ENCODE data around the gene ANGPTL2. TPM values are rescaled to one million over a fixed set of nuclear protein-coding genes. Genes with fewer than 3 reads are reported as not detected.

Gene ANGPTL2
- total and polyA plus RNA-seq, 9 of the 15 experiments (the other 6 are each of a cell fraction or from before 2014, with no cell fraction given), result not detected

- TF ChIP-seq EWSR1 (IDR thresholded peaks at IDR 0.05; ENCODE audit: borderline replicate concordance, low read depth, partially characterized antibody) (no peak), ZEB2 (IDR thresholded peaks at IDR 0.05) (peak; percentile 83), ZNF561 (CRISPR knock-in tag; conservative IDR thresholded peaks at IDR 0.05) (no peak), NR2F6 (CRISPR knock-in tag; IDR thresholded peaks at IDR 0.05) (no peak), ZNF449 (CRISPR knock-in tag; IDR thresholded peaks at IDR 0.05) (no peak), EP400 (IDR thresholded peaks at IDR 0.05) (peak; percentile 48; the same call in 1 of the 2 replicates), ZBTB7A (IDR thresholded peaks at IDR 0.05; ENCODE audit: borderline replicate concordance, control insufficient read depth, low read depth, low read length) (no peak), NR2C1 (IDR thresholded peaks at IDR 0.05) (no peak), NR2C1 (tag; IDR thresholded peaks at IDR 0.05) (no peak), ATF7 (IDR thresholded peaks at IDR 0.05) (peak; percentile 62), DMBX1 (CRISPR knock-in tag; IDR thresholded peaks at IDR 0.05; ENCODE audit: borderline replicate concordance) (no peak), HMBOX1 (IDR thresholded peaks at IDR 0.05) (peak; percentile 37; the same call in 1 of the 2 replicates), BCOR (IDR thresholded peaks at IDR 0.05) (0 out of 2 replicates have a peak, but pooled peaks have one; percentile 22), TOE1 (IDR thresholded peaks at IDR 0.05; ENCODE audit: borderline replicate concordance) (0 out of 2 replicates have a peak, but pooled peaks have one; percentile 26), TOE1 (CRISPR knock-in tag; IDR thresholded peaks at IDR 0.05; ENCODE audit: borderline replicate concordance, low read depth) (no peak), CEBPB (tag; IDR thresholded peaks at IDR 0.05) (peak; percentile 36; the same call in 1 of the 2 replicates), TAF1 (IDR thresholded peaks at IDR 0.05; ENCODE audit: control insufficient read depth, extremely low read depth, insufficient read depth, low read length, severe bottlenecking) (no peak), KLF13 (tag; IDR thresholded peaks at IDR 0.05; ENCODE audit: borderline replicate concordance, low read depth) (peak; percentile 80; the same call in 1 of the 2 replicates)
- TF ChIP-seq, protein P1, sequence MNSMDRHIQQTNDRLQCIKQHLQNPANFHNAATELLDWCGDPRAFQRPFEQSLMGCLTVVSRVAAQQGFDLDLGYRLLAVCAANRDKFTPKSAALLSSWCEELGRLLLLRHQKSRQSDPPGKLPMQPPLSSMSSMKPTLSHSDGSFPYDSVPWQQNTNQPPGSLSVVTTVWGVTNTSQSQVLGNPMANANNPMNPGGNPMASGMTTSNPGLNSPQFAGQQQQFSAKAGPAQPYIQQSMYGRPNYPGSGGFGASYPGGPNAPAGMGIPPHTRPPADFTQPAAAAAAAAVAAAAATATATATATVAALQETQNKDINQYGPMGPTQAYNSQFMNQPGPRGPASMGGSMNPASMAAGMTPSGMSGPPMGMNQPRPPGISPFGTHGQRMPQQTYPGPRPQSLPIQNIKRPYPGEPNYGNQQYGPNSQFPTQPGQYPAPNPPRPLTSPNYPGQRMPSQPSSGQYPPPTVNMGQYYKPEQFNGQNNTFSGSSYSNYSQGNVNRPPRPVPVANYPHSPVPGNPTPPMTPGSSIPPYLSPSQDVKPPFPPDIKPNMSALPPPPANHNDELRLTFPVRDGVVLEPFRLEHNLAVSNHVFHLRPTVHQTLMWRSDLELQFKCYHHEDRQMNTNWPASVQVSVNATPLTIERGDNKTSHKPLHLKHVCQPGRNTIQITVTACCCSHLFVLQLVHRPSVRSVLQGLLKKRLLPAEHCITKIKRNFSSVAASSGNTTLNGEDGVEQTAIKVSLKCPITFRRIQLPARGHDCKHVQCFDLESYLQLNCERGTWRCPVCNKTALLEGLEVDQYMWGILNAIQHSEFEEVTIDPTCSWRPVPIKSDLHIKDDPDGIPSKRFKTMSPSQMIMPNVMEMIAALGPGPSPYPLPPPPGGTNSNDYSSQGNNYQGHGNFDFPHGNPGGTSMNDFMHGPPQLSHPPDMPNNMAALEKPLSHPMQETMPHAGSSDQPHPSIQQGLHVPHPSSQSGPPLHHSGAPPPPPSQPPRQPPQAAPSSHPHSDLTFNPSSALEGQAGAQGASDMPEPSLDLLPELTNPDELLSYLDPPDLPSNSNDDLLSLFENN (IDR thresholded peaks at IDR 0.05; ENCODE audit: low read depth in 2 of 2, low read length in 2 of 2), result no peak
These were observed 44.5 kb upstream of the ANGPTL2 start (continued) for GRCh38 chr9:127166651-127167524.

All from K562 (cell line).